ENCODE measurements around the gene DDX59. TPM values are rescaled to one million over a fixed set of nuclear protein-coding genes. Genes with fewer than 3 reads are reported as not detected.

DDX59 gene
- total and polyA plus RNA-seq, 2 donors from 2014 or later: 18.2 to 20.8 TPM

GRCh38 chr1:200626853-200627534 is 42.7 kb downstream of the DDX59 start:
- Histone ChIP-seq H3K9me3 (ENCODE audit: control insufficient read depth in 2 of 3, insufficient read depth in 1 of 3, low read length in 3 of 3) (no peaks in the 10 kb centered on the region), H3K27ac (ENCODE audit: low read depth in 2 of 2, low read length in 2 of 2) (no peak overlapping the region), H3K36me3 (ENCODE audit: control insufficient read depth in 2 of 3, insufficient read depth in 3 of 3, low read length in 3 of 3) (no peaks in the 10 kb centered on the region), H3K4me1 (ENCODE audit: control insufficient read depth in 2 of 3, insufficient read depth in 2 of 3, low read depth in 1 of 3, low read length in 3 of 3) (peaks cover 0 to 3% (median 0%) of the 10 kb centered on the region in 3 donors), H3K9ac (ENCODE audit: low read length in 3 of 3) (no peak overlapping the region), H3K4me3 (ENCODE audit: low read length in 3 of 3) (no peak overlapping the region), H3K27me3 (ENCODE audit: control insufficient read depth, insufficient read depth, low read length) (no peaks in the 10 kb centered on the region)
- no peak for DNase-seq
- no peak for FAIRE-seq
- no peak for TF ChIP-seq CTCF (IDR thresholded peaks at IDR 0.05; ENCODE audit: borderline replicate concordance, extremely low read depth, insufficient read depth)
- intact Hi-C loops (cut with DNase I): loop anchor here (10.0 kb wide), 1 partner anchor 178 kb away; no protein-coding TSS in a partner anchor

GRCh38 chr1:200625381-200625824 is 44.3 kb downstream of the DDX59 start:
- TF ChIP-seq CTCF (IDR thresholded peaks at IDR 0.05; ENCODE audit: borderline replicate concordance, extremely low read depth, insufficient read depth): no peak
- H3K27ac ChIP-seq (ENCODE audit: low read depth in 2 of 2, low read length in 2 of 2): no peak overlapping the region
- no peaks in the 10 kb centered on the region for H3K9me3 ChIP-seq (ENCODE audit: control insufficient read depth in 2 of 3, insufficient read depth in 1 of 3, low read length in 3 of 3)
- no peaks in the 10 kb centered on the region for H3K27me3 ChIP-seq (ENCODE audit: control insufficient read depth, insufficient read depth, low read length)
- H3K4me3 ChIP-seq (ENCODE audit: low read length in 3 of 3): no peak overlapping the region
- peaks cover 0 to 3% (median 0%) of the 10 kb centered on the region in 3 donors for H3K4me1 ChIP-seq (ENCODE audit: control insufficient read depth in 2 of 3, insufficient read depth in 2 of 3, low read depth in 1 of 3, low read length in 3 of 3)
- intact Hi-C loops (cut with DNase I): loop anchor here (10.0 kb wide), 1 partner anchor 179 kb away; no protein-coding TSS in a partner anchor
- DNase-seq (no peak), FAIRE-seq (no peak)
- H3K36me3 ChIP-seq (ENCODE audit: control insufficient read depth in 2 of 3, insufficient read depth in 3 of 3, low read length in 3 of 3): no peaks in the 10 kb centered on the region
- no peak overlapping the region for H3K9ac ChIP-seq (ENCODE audit: low read length in 3 of 3)

- intact Hi-C loops (cut with DNase I): loop anchor here (10.0 kb wide), 1 partner anchor 180 kb away; no protein-coding TSS in a partner anchor
- Histone ChIP-seq H3K27ac (ENCODE audit: low read depth in 2 of 2, low read length in 2 of 2) (no peak overlapping the region), H3K4me1 (ENCODE audit: control insufficient read depth in 2 of 3, insufficient read depth in 2 of 3, low read depth in 1 of 3, low read length in 3 of 3) (peaks cover 0 to 3% (median 0%) of the 10 kb centered on the region in 3 donors), H3K9ac (ENCODE audit: low read length in 3 of 3) (no peak overlapping the region), H3K27me3 (ENCODE audit: control insufficient read depth, insufficient read depth, low read length) (no peaks in the 10 kb centered on the region), H3K36me3 (ENCODE audit: control insufficient read depth in 2 of 3, insufficient read depth in 3 of 3, low read length in 3 of 3) (no peaks in the 10 kb centered on the region), H3K9me3 (ENCODE audit: control insufficient read depth in 2 of 3, insufficient read depth in 1 of 3, low read length in 3 of 3) (no peaks in the 10 kb centered on the region), H3K4me3 (ENCODE audit: low read length in 3 of 3) (no peak overlapping the region)
- no peak for TF ChIP-seq CTCF (IDR thresholded peaks at IDR 0.05; ENCODE audit: borderline replicate concordance, extremely low read depth, insufficient read depth)
- FAIRE-seq (no peak), DNase-seq (no peak)
Observed at GRCh38 chr1:200624679-200625335, 44.9 kb downstream of the DDX59 start.
